Measurements from ENCODE around the gene CMTM3. TPM values are rescaled to one million over a fixed set of nuclear protein-coding genes. Genes with fewer than 3 reads are reported as not detected.
A peak's percentile ranks its signal among the peaks of the same experiment; 100 is the strongest.
"Not testable (repeated sequence)": the region's sequence is repeated elsewhere in the genome, so short reads cannot be mapped to it uniquely, and the experiment has no call there.

The CMTM3 gene
- total and polyA plus RNA-seq, 5 experiments from 2014 or later, result 55.2 to 81.3 (median 76.1) TPM

DNA sequence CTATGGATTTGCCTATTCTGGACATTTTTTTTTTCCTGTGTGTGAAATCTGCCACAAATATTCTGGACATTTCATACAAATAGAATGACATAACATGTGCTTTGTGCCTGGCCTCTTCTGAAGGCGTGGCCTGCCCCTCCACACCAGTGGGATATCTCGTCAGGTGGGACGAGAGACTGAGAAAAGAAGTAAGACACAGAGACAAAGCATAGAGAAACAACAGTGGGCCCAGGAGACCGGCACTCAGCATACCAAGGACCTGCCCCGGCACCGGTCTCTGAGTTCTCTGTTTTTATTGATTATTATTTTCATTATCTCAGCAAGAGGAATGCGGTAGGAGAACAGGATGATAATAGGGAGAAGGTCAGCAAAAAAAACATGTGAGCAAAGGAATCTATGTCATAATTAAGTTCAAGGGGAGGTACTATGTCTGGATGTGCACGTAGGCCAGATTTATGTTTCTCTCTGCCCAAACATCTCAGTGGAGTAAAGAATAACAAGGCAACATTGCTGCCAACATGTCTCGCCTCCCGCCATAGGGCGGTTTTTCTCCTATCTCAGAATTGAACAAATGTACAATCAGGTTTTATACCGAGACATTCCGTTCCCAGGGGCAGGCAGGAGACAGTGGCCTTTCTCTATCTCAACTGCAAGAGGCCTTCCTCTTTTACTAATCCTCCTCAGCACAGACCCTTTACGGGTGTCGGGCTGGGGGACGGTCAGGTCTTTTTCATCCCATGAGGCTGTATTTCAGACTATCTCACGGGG is 23.3 kb downstream of the CMTM3 start:
- H3K4me1 Mint-ChIP-seq, H3K36me3 Mint-ChIP-seq, DNase-seq, ATAC-seq, H3K4me3 Mint-ChIP-seq, H3K27me3 Mint-ChIP-seq, H3K9me3 Mint-ChIP-seq, POLR2A ChIA-PET: not testable (repeated sequence)
- peak overlapping the region in 1 of 10 donors; percentile 15 for H3K27ac Mint-ChIP-seq

DNA sequence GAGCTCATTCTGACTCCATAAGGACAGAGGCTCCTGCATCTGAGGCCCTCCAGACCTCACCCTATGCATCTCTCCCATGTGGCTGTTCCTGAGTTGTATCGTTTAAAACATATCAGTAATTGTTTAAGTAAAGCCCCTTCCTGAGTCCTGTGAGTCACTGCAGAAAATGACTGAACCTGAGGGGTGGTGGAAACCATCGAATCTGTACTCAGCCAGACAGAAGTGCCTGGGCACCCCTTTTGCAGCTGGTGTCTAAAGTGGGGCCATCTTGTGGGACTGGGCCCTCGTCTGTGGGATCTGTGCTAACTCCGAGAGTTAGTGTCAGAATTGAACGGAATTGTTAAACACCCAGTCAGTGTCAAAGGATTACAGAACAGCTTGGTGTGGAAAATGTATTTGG is 25.4 kb downstream of the CMTM3 start:
- POLR2A ChIA-PET, result no interaction called here
- DNase-seq, result no peak
- no peak overlapping the region for H3K4me3 Mint-ChIP-seq
- H3K27me3 Mint-ChIP-seq, result peaks cover 0 to under 1% (median 0%) of the 10 kb centered on the region in 5 donors
- H3K27ac Mint-ChIP-seq, result no peak overlapping the region
- H3K4me1 Mint-ChIP-seq, result no peaks in the 10 kb centered on the region
- no peaks in the 10 kb centered on the region for H3K9me3 Mint-ChIP-seq
- H3K36me3 Mint-ChIP-seq, result peaks cover 0 to 4% (median 0%) of the 10 kb centered on the region in 3 donors
- ATAC-seq, result no peak

DNA sequence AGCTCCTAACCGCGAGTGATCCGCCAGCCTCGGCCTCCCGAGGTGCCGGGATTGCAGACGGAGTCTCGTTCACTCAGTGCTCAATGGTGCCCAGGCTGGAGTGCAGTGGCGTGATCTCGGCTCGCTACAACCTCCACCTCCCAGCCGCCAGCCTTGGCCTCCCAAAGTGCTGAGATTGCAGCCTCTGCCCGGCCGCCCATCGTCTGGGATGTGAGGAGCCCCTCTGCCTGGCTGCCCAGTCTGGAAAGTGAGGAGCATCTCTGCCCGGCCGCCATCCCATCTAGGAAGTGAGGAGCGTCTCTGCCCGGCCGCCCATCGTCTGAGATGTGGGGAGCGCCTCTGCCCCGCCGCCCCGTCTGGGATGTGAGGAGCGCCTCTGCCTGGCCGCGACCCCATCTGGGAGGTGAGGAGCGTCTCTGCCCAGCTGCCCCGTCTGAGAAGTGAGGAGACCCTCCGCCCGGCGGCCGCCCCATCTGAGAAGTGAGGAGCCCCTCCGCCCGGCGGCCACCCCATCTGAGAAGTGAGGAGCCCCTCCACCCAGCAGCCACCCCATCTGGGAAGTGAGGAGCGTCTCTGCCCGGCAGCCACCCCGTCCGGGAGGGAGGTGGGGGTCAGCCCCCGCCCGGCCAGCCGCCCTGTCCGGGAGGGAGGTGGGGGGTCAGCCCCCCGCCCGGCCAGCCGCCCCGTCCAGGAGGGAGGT is 26.2 kb downstream of the CMTM3 start:
- H3K4me3 Mint-ChIP-seq, DNase-seq, H3K36me3 Mint-ChIP-seq, H3K27ac Mint-ChIP-seq, ATAC-seq, H3K9me3 Mint-ChIP-seq, H3K27me3 Mint-ChIP-seq, POLR2A ChIA-PET, H3K4me1 Mint-ChIP-seq: not testable (repeated sequence)

GRCh38 chr16:66631558-66631957 is 27.1 kb downstream of the CMTM3 start:
- H3K4me1 Mint-ChIP-seq, DNase-seq, ATAC-seq, H3K9me3 Mint-ChIP-seq, H3K27ac Mint-ChIP-seq, H3K4me3 Mint-ChIP-seq, H3K36me3 Mint-ChIP-seq, H3K27me3 Mint-ChIP-seq: not testable (repeated sequence)
- POLR2A ChIA-PET, result interaction anchor here (0.6 kb wide), 1 partner anchor 54 kb away, joined by 3 read pairs; no protein-coding TSS in a partner anchor

- POLR2A ChIA-PET, result interaction anchor here (1.3 kb wide), 1 partner anchor 20 kb away, joined by 3 read pairs; no protein-coding TSS in a partner anchor
- Mint-ChIP-seq H3K9me3 (no peaks in the 10 kb centered on the region), H3K27ac (peak overlapping the region in 1 of 10 donors; percentile 17), H3K27me3 (peaks cover 0 to 2% (median 0%) of the 10 kb centered on the region in 5 donors), H3K4me1 (no peaks in the 10 kb centered on the region), H3K4me3 (no peak overlapping the region), H3K36me3 (peaks cover 0 to 4% (median 0%) of the 10 kb centered on the region in 3 donors)
- DNase-seq (no peak), ATAC-seq (no peak)
These were observed 30.2 kb downstream of the CMTM3 start for GRCh38 chr16:66634527-66635196.

- DNase-seq (no peak), ATAC-seq (no peak)
- Mint-ChIP-seq H3K27me3 (peaks cover 0 to 2% (median 2%) of the 10 kb centered on the region in 5 donors), H3K27ac (no peak overlapping the region), H3K4me3 (no peak overlapping the region), H3K9me3 (no peaks in the 10 kb centered on the region), H3K4me1 (no peaks in the 10 kb centered on the region), H3K36me3 (peaks cover 0 to 2% (median 0%) of the 10 kb centered on the region in 3 donors)
- POLR2A ChIA-PET, result interaction anchor here (1.3 kb wide), 1 partner anchor 20 kb away, joined by 3 read pairs; no protein-coding TSS in a partner anchor
These were observed 30.9 kb downstream of the CMTM3 start for GRCh38 chr16:66635406-66635805.

- POLR2A ChIA-PET, result no interaction called here
These were observed 31.7 kb downstream of the CMTM3 start for GRCh38 chr16:66636199-66636598.

GRCh38 chr16:66637806-66638205 is 33.3 kb downstream of the CMTM3 start:
- Mint-ChIP-seq H3K27me3 (peaks cover 0 to 3% (median 2%) of the 10 kb centered on the region in 5 donors), H3K9me3 (no peaks in the 10 kb centered on the region), H3K4me1 (no peaks in the 10 kb centered on the region), H3K4me3 (no peak overlapping the region), H3K27ac (no peak overlapping the region), H3K36me3 (peaks cover 0 to 2% (median 0%) of the 10 kb centered on the region in 3 donors)
- POLR2A ChIA-PET, result no interaction called here
- ATAC-seq (no peak), DNase-seq (no peak)

More at GRCh38 chr16:66636199-66636598, 31.7 kb downstream of the CMTM3 start:
- H3K27me3 Mint-ChIP-seq, result peaks cover 0 to 3% (median 2%) of the 10 kb centered on the region in 5 donors
- ATAC-seq, result no peak
- no peaks in the 10 kb centered on the region for H3K9me3 Mint-ChIP-seq
- H3K27ac Mint-ChIP-seq, result no peak overlapping the region
- peaks cover 0 to 2% (median 0%) of the 10 kb centered on the region in 3 donors for H3K36me3 Mint-ChIP-seq
- H3K4me1 Mint-ChIP-seq, result no peaks in the 10 kb centered on the region
- no peak overlapping the region for H3K4me3 Mint-ChIP-seq
- DNase-seq, result no peak

DNA sequence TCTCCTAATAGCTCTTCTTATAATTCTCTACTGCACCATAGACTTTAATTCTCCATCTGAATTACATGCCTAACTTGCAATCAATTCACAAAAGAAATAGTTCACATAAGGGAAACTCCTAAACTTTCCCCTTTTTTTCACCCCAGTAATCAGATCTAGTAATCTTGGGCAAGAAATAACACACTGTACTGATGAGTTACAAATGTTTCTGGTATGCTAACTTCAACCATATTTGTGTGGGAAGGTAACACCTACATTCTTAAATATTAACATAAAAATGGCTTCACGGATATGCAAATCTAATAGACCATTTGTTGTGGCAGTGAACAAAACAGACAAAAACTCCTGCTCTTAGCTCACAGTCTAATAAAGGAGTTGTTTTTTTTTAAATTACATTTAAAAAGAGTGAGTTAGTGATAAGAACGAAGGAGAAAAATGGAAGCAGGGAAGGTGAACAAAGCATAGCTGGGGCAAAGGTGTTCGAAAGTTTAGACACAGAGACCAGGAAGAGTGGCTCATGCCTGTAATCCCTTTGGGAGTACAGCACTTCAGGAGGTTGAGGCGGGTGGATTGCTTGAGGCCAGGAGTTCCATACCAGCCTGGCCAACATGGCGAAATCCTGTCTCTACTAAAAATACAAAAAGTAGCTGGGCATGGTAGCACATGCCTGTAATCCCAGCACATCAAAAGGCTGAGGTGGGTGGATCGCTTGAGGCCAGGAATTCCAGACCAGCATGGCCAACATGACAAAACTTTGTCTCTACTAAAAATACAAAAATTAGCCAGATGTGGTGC is 34.8 kb downstream of the CMTM3 start:
- ATAC-seq, result no peak
- no peak overlapping the region for H3K4me3 Mint-ChIP-seq
- no peak for DNase-seq
- H3K9me3 Mint-ChIP-seq, result no peaks in the 10 kb centered on the region
- peaks cover 0 to 5% (median 2%) of the 10 kb centered on the region in 5 donors for H3K27me3 Mint-ChIP-seq
- H3K27ac Mint-ChIP-seq, result no peak overlapping the region
- H3K4me1 Mint-ChIP-seq, result no peaks in the 10 kb centered on the region
- POLR2A ChIA-PET, result no interaction called here
- H3K36me3 Mint-ChIP-seq, result peaks cover 0 to 2% (median 0%) of the 10 kb centered on the region in 3 donors

GRCh38 chr16:66640724-66641314 is 36.3 kb downstream of the CMTM3 start:
- no peak for ATAC-seq
- POLR2A ChIA-PET, result no interaction called here
- H3K36me3 Mint-ChIP-seq, result no peaks in the 10 kb centered on the region
- DNase-seq, result no peak
- H3K9me3 Mint-ChIP-seq, result no peaks in the 10 kb centered on the region
- H3K4me3 Mint-ChIP-seq, result no peak overlapping the region
- peaks cover 0 to 5% (median 2%) of the 10 kb centered on the region in 5 donors for H3K27me3 Mint-ChIP-seq
- no peaks in the 10 kb centered on the region for H3K4me1 Mint-ChIP-seq
- no peak overlapping the region for H3K27ac Mint-ChIP-seq

DNA sequence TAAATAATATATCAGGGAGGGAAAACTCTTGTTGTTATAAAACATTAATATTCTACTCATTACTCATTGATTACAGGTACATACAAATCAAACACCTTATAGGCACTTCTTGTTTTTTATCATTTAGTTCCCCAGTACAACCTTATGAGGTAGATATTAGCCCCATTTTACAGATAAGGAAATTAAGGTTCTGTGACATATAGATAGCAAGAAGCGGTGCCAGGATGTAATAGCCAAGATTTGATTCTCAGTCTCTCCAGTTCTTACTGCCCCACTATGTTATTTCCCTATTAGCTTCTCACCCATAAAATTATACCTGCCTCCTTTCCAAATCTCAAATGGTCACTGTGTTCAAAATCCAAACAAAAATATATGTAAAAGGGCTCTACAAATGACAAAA is 36.9 kb downstream of the CMTM3 start:
- no peak overlapping the region for H3K4me3 Mint-ChIP-seq
- H3K36me3 Mint-ChIP-seq, result no peaks in the 10 kb centered on the region
- ATAC-seq, result no peak
- no peaks in the 10 kb centered on the region for H3K4me1 Mint-ChIP-seq
- H3K27me3 Mint-ChIP-seq, result peaks cover 0 to 5% (median 2%) of the 10 kb centered on the region in 5 donors
- POLR2A ChIA-PET, result no interaction called here
- no peak for DNase-seq
- no peak overlapping the region for H3K27ac Mint-ChIP-seq
- no peaks in the 10 kb centered on the region for H3K9me3 Mint-ChIP-seq

- H3K36me3 Mint-ChIP-seq, result no peaks in the 10 kb centered on the region
- ATAC-seq (no peak), DNase-seq (no peak)
- no peak overlapping the region for H3K4me3 Mint-ChIP-seq
- peaks cover 0 to 3% (median 0%) of the 10 kb centered on the region in 5 donors for H3K27me3 Mint-ChIP-seq
- peak overlapping the region in 1 of 10 donors; percentile 13 for H3K27ac Mint-ChIP-seq
- POLR2A ChIA-PET, result no interaction called here
- peaks cover 7 to 19% (median 14%) of the 10 kb centered on the region in 4 donors for H3K4me1 Mint-ChIP-seq
- no peaks in the 10 kb centered on the region for H3K9me3 Mint-ChIP-seq
These were observed 43.4 kb downstream of the CMTM3 start for GRCh38 chr16:66647866-66648265.

Measured in naive thymus-derived CD8-positive, alpha-beta T cell (primary cell).